Prostate gland (tissue), 2 donors: ENCODE measurements around the gene FAM24B. TPM values are rescaled to one million over a fixed set of nuclear protein-coding genes. Genes with fewer than 3 reads are reported as not detected.
"Not testable (repeated sequence)": the region's sequence is repeated elsewhere in the genome, so short reads cannot be mapped to it uniquely, and the experiment has no call there.

ENCODE experiments used
- DNase-seq: peaks from one replicate; pipeline ENCODE4 v3.0.0-alpha.2; 2019; ENCODE audit warnings: low spot score
- H3K27ac ChIP-seq, 2 donors: fragments of 200-600 bp; sonication (generic); 2 replicates each; pipeline ENCODE4 v1.5.1; 2017 to 2019
- H3K27me3 ChIP-seq: fragments of 200-600 bp; sonication (generic); replicated peaks from 2 replicates; pipeline ENCODE4 v1.5.1; 2019; ENCODE audit not compliant: insufficient read depth
- H3K36me3 ChIP-seq, 2 donors: fragments of 200-600 bp; sonication (generic); 1 replicate in 1 of 2; 2 replicates in 1 of 2; pipeline versions ENCODE4 v1.5.1 to v1.8.1; 2017 to 2019
- H3K4me1 ChIP-seq: fragments of 200-600 bp; sonication (generic); replicated peaks from 2 replicates; pipeline ENCODE4 v1.5.1; 2019
- H3K4me3 ChIP-seq, 2 donors: fragments of 200-600 bp; sonication (generic); 2 replicates each; pipeline ENCODE4 v1.5.1; 2017 to 2019
- H3K9me3 ChIP-seq: fragments of 200-600 bp; sonication (generic); 2 replicates; pipeline ENCODE4 v1.5.1; 2017
- POLR2A ChIP-seq: fragments of 450-650 bp; IDR thresholded peaks from one replicate; pipeline ENCODE4 v1.6.1; 2016; ENCODE audit warnings: antibody characterized with exemption, mild to moderate bottlenecking
- POLR2AphosphoS5 ChIP-seq: sonication (generic); formaldehyde crosslinking; IDR thresholded peaks from one replicate; pipeline ENCODE4 v1.6.1; 2017; ENCODE audit warnings: antibody characterized with exemption
- WGBS: methylation state at CpG from one replicate; pipeline ENCODE4 v1.1.5; 2018; 5-methylcytosine and 5-hydroxymethylcytosine counted together
- intact Hi-C: fragments of 100-400 bp; cut with DNase I; formaldehyde crosslinking; loops from one replicate; pipeline ENCODE4 v1.14.2; 2022
- total RNA-seq, 2 donors: library from RNA; depleted of rRNA; stranded (reverse); fragments of >200 nt; gene quantifications; one replicate each; pipeline ENCODE4 v1.1.0, GENCODE V29; 2016
- TF ChIP-seq, protein P1 (sequence below), 4 experiments: fragments of 200-600 bp in 2 of 4; fragments of 450-650 bp in 2 of 4; sonication (generic) in 2 of 4; IDR thresholded peaks; 1 replicate in 3 of 4; 2 replicates in 1 of 4; pipeline ENCODE4 v1.5.1; 2016 to 2019; ENCODE audit warnings: antibody characterized with exemption in 4 of 4, mild to moderate bottlenecking in 2 of 4, moderate library complexity in 2 of 4

The FAM24B gene
- total RNA-seq, 2 donors from 2014 or later: 5.7 to 5.9 TPM

- H3K4me3 ChIP-seq: no peak overlapping the region
- H3K27ac ChIP-seq: no peak overlapping the region
- H3K27me3 ChIP-seq: no peaks in the 10 kb centered on the region
- H3K9me3 ChIP-seq: no peaks in the 10 kb centered on the region
- TF ChIP-seq POLR2AphosphoS5 (no peak), POLR2A (no peak)
- TF ChIP-seq, protein P1, sequence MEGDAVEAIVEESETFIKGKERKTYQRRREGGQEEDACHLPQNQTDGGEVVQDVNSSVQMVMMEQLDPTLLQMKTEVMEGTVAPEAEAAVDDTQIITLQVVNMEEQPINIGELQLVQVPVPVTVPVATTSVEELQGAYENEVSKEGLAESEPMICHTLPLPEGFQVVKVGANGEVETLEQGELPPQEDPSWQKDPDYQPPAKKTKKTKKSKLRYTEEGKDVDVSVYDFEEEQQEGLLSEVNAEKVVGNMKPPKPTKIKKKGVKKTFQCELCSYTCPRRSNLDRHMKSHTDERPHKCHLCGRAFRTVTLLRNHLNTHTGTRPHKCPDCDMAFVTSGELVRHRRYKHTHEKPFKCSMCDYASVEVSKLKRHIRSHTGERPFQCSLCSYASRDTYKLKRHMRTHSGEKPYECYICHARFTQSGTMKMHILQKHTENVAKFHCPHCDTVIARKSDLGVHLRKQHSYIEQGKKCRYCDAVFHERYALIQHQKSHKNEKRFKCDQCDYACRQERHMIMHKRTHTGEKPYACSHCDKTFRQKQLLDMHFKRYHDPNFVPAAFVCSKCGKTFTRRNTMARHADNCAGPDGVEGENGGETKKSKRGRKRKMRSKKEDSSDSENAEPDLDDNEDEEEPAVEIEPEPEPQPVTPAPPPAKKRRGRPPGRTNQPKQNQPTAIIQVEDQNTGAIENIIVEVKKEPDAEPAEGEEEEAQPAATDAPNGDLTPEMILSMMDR (IDR thresholded peaks at IDR 0.05): no peak
- H3K4me1 ChIP-seq: no peaks in the 10 kb centered on the region
- DNase-seq: no peak
- WGBS: 85% methylated on average over 1 of the region's 1 CpG
- intact Hi-C loops: no loop called here
- H3K36me3 ChIP-seq: no peaks in the 10 kb centered on the region
Measured at GRCh38 chr10:122877264-122877663, 2.1 kb downstream of the FAM24B start.

DNA sequence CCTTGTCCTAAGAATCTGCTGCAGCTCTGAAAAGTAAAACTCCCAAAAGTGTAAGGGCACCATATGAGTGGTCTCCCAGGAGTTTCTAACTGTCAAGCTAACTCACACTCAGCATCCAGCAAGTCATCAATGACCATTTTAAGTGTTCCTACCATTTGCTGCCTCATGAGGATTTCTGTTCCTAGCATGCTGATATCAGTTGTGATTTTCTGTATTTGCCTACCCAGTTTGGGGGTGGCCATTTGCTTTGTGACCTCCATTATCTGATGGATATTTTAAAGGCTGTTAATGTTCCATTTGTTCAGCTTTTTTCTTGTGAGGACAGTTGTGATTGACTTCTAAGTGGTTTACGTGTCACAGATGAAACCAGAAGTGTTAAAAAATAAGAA lies 2.9 kb downstream of the FAM24B start:
- no peaks in the 10 kb centered on the region for H3K27me3 ChIP-seq
- intact Hi-C loops: no loop called here
- TF ChIP-seq, protein P1 (IDR thresholded peaks at IDR 0.05): no peak
- no peak for TF ChIP-seq POLR2A
- no peak for TF ChIP-seq POLR2AphosphoS5
- no peak overlapping the region for H3K4me3 ChIP-seq
- no peaks in the 10 kb centered on the region for H3K4me1 ChIP-seq
- no peak overlapping the region for H3K27ac ChIP-seq
- WGBS: 92% methylated on average over 1 of the region's 1 CpG
- H3K9me3 ChIP-seq: no peaks in the 10 kb centered on the region
- no peak for DNase-seq
- no peaks in the 10 kb centered on the region for H3K36me3 ChIP-seq

DNA sequence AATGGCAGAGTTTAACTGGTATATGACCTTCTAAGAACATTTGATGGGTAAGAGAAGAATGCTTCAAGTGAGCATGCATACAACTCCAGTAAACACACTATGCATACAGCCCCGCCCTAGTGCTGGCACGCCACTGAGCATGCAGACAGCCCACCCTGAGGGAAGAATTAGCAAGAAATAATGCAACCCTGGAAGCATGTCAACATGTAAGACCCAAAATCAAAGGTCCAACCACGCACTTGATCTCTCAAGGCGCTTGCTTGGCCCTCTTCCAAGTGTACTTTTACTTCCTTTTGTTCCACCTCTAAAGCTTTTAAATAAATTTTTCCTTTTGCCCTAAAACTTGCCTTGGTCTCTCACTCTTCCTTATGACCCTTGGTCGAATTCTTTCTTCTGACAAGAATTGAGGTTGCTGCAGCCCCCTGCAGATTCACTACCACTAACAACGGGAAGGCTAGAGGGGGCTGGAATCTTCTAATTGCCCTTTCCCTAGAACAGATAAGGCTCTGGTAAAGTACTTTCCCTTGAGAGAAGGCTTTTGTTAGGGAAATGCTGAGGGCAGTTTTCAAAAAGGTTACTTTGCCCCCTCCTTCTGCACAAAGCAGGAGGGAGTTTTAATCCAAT lies 3.4 kb downstream of the FAM24B start:
- intact Hi-C loops: no loop called here
- WGBS: 55% methylated on average over 6 of the region's 6 CpGs
- H3K9me3 ChIP-seq: no peaks in the 10 kb centered on the region

GRCh38 chr10:122871947-122872346 lies 7.4 kb downstream of the FAM24B start:
- H3K27me3 ChIP-seq, DNase-seq, H3K36me3 ChIP-seq, H3K4me3 ChIP-seq, H3K9me3 ChIP-seq, H3K27ac ChIP-seq, H3K4me1 ChIP-seq, intact Hi-C loops: not testable (repeated sequence)
- WGBS: 92% methylated on average over 2 of the region's 2 CpGs

More for the DNA sequence above, 3.4 kb downstream of the FAM24B start:
- H3K4me1 ChIP-seq: no peaks in the 10 kb centered on the region
- no peaks in the 10 kb centered on the region for H3K36me3 ChIP-seq
- DNase-seq: no peak
- no peaks in the 10 kb centered on the region for H3K27me3 ChIP-seq
- H3K4me3 ChIP-seq: no peak overlapping the region
- no peak overlapping the region for H3K27ac ChIP-seq
- TF ChIP-seq, protein P1 (IDR thresholded peaks at IDR 0.05): no peak
- no peak for TF ChIP-seq POLR2AphosphoS5
- no peak for TF ChIP-seq POLR2A

DNA sequence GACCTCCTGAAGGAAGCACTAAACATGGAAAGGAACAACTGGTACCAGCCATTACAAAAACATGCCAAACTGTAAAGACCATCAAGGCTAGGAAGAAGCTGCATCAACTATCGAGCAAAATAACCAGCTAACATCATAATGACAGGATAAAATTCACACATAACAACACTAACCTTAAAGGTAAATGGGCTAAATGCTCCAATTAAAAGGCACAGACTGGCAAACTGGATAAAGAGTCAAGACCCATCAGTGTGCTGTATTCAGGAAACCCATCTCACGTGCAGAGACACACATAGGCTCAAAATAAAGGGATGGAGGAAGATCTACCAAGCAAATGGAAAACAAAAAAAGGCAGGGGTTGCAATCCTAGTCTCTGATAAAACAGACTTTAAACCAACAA lies 10.6 kb downstream of the FAM24B start:
- H3K27me3 ChIP-seq, H3K36me3 ChIP-seq, H3K4me3 ChIP-seq, H3K9me3 ChIP-seq, intact Hi-C loops, DNase-seq, H3K27ac ChIP-seq, H3K4me1 ChIP-seq: not testable (repeated sequence)
- WGBS: 76% methylated on average over 2 of the region's 2 CpGs

DNA sequence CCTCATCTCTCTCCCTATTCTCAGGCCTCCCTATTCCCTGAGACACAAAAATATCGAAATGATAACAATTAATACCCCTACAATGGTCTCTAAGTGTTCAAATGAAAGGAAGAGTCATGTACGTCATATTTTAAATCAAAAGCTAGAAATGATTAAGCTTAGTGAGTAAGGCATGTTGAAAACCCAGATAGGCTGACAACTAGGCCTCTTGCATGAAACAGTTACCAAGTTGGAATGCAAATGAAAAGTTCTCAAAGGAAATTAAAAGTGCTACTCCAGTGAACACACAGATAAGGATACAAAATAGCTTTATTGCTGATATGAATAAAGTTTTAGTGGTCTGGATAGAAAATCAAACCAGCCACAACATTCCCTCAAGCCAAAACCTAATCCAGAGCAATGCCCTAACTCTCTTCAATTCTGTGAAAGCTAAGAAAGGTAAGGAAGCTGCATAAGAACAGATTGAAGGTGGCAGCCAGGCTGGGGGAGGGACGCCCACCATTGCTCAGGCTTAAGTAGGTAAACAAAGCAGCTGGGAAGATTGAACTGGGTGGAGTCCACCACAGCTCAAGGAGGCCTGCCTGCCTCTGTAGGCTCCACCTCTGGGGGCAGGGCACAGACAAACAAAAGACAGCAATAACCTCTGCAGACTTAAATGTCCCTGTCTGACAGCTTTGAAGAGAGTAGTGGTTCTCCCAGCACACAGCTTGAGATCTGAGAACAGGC lies 12.5 kb downstream of the FAM24B start:
- H3K4me3 ChIP-seq, H3K9me3 ChIP-seq, DNase-seq, H3K27ac ChIP-seq, H3K36me3 ChIP-seq, intact Hi-C loops, H3K27me3 ChIP-seq, H3K4me1 ChIP-seq: not testable (repeated sequence)
- WGBS: 87% methylated on average over 3 of the region's 3 CpGs
